Erythroblast (primary cell): ENCODE results near the gene MYRIP.

Experiments used
- GATA1 ChIP-seq: IDR thresholded peaks from 2 replicates; pipeline ENCODE4 v1.6.1; 2011; ENCODE audit warnings: low read depth, mild to moderate bottlenecking, control low read depth, low read length, moderate library complexity
- POLR2A ChIP-seq: IDR thresholded peaks from 2 replicates; pipeline ENCODE4 v1.6.1; 2011; ENCODE audit warnings: mild to moderate bottlenecking, low read length

DNA sequence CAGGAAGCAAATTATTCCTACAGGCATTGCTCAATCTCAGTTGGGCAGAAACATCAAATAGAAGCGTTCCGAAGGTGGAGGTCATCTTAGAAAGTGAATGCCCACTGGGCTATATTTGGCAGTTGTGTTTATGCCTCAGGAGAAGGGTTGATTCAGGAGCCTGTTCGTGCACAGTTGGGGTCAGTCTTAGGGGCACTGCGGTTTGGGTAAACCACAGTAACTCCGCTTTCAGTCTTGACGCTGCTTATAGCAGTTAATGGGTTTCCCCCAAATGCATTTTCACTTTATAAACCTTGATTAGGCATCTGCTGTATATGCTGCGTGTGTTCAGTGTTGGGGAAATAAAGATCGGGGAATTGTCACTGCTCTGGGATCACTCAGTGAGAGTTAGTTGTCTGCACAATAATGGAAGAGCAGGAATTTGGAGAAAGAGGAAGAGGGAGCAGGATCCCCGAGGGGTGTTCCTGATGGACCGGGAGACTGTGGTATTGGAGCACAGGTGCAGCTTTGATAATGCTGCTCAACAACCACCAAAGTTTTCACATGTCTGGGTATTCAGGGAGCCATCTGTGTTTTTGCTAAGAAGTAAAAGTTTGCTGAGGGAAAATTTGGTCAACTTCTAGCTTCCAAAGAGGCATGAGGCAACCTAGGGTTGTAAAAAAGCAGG is 375.8 kb downstream of the MYRIP start:
- TF ChIP-seq POLR2A (no peak), GATA1 (no peak)
